ENCODE results near the gene CCDC142. TPM values are rescaled to one million over a fixed set of nuclear protein-coding genes. Genes with fewer than 3 reads are reported as not detected.
A peak's percentile ranks its signal among the peaks of the same experiment; 100 is the strongest.

Gene CCDC142
- total and polyA plus RNA-seq, 2 of the 8 experiments (the other 6 are each of a cell fraction or from before 2014, with no cell fraction given): 6.0 to 10.7 TPM

DNA sequence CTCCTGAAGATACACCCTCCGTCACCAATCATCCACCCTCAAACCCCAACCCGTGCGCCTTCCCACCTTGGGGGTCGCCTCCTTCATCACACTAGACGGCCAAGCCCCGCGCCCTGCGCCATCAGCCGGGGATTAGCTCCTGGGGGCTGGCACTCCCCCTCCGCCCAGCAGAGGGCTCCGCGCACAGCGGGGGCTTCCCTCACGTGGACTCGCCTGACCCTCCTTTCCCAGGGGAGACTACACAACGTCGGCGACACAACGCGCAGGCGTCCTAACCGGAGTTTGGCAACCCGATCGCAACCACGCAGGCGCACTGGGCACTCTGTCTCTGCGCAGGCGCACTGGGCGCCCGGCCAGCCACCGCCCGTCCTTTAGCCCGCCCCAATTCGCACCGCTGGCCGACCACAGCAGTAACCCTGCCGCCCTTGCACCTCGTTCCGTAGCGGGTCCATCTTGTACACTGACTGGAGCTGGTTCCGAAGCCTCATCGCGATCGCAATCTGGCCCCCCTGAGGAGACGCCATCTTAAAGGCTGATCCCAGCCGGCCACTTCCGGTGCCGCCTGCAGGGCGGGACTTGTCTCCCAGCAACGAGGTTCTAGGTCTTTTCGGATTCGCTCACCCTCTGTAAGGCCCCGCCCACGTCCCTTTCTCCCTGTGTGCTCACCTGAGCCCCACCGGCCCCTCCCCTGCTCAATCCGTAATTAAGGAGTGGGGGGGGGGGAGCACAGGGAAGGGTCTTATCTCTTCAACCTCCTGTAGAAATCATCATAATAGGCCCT lies 24.5 kb upstream of the CCDC142 start, which contains the start of gene PCGF1 (continued):
- no peak for TF ChIP-seq NANOG (IDR thresholded peaks at IDR 0.05; ENCODE audit: insufficient read depth, low read depth, low read length, poor library complexity, severe bottlenecking)
- TF ChIP-seq ATF3 (IDR thresholded peaks at IDR 0.05; ENCODE audit: insufficient read depth, low read depth, low read length): peak; percentile 69; the same call in 1 of the 2 replicates
- TF ChIP-seq TAF1 (IDR thresholded peaks at IDR 0.05; ENCODE audit: low read depth, low read length): peak; percentile 71
- TF ChIP-seq JUN (IDR thresholded peaks at IDR 0.05; ENCODE audit: low read depth, low read length): no peak
- TF ChIP-seq GABPA (IDR thresholded peaks at IDR 0.05; ENCODE audit: borderline replicate concordance, insufficient read depth, low read length): peak; percentile 76; the same call in 1 of the 2 replicates
- TF ChIP-seq EGR1 (IDR thresholded peaks at IDR 0.05; ENCODE audit: borderline replicate concordance, low read depth, low read length): no peak
- TF ChIP-seq HDAC6 (IDR thresholded peaks at IDR 0.05; ENCODE audit: low read depth, low read length): no peak
- TF ChIP-seq, protein P1, sequence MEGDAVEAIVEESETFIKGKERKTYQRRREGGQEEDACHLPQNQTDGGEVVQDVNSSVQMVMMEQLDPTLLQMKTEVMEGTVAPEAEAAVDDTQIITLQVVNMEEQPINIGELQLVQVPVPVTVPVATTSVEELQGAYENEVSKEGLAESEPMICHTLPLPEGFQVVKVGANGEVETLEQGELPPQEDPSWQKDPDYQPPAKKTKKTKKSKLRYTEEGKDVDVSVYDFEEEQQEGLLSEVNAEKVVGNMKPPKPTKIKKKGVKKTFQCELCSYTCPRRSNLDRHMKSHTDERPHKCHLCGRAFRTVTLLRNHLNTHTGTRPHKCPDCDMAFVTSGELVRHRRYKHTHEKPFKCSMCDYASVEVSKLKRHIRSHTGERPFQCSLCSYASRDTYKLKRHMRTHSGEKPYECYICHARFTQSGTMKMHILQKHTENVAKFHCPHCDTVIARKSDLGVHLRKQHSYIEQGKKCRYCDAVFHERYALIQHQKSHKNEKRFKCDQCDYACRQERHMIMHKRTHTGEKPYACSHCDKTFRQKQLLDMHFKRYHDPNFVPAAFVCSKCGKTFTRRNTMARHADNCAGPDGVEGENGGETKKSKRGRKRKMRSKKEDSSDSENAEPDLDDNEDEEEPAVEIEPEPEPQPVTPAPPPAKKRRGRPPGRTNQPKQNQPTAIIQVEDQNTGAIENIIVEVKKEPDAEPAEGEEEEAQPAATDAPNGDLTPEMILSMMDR (IDR thresholded peaks at IDR 0.05; ENCODE audit: control extremely low read depth in 1 of 3, insufficient read depth in 1 of 3, low read depth in 1 of 3, low read length in 3 of 3): peak in 2 of 3 experiments; percentile 48 to 63; a peak in 3 of 4 replicates
- TF ChIP-seq, protein P2, sequence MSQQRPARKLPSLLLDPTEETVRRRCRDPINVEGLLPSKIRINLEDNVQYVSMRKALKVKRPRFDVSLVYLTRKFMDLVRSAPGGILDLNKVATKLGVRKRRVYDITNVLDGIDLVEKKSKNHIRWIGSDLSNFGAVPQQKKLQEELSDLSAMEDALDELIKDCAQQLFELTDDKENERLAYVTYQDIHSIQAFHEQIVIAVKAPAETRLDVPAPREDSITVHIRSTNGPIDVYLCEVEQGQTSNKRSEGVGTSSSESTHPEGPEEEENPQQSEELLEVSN (IDR thresholded peaks at IDR 0.05): 0 out of 2 replicates have a peak, but pooled peaks have one; percentile 50
- TF ChIP-seq SP1 (IDR thresholded peaks at IDR 0.05; ENCODE audit: low read depth, low read length): peak; percentile 65; the same call in 1 of the 2 replicates
- no peak for TF ChIP-seq JUND (IDR thresholded peaks at IDR 0.05; ENCODE audit: low read length)
- TF ChIP-seq, protein P3, sequence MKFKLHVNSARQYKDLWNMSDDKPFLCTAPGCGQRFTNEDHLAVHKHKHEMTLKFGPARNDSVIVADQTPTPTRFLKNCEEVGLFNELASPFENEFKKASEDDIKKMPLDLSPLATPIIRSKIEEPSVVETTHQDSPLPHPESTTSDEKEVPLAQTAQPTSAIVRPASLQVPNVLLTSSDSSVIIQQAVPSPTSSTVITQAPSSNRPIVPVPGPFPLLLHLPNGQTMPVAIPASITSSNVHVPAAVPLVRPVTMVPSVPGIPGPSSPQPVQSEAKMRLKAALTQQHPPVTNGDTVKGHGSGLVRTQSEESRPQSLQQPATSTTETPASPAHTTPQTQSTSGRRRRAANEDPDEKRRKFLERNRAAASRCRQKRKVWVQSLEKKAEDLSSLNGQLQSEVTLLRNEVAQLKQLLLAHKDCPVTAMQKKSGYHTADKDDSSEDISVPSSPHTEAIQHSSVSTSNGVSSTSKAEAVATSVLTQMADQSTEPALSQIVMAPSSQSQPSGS (IDR thresholded peaks at IDR 0.05; ENCODE audit: low read length): no peak
- TF ChIP-seq SRF (IDR thresholded peaks at IDR 0.05; ENCODE audit: low read depth, low read length): no peak
- peak; percentile 100 for TF ChIP-seq RBBP5 (IDR thresholded peaks at IDR 0.05; ENCODE audit: borderline replicate concordance, low read depth, low read length)
- TF ChIP-seq, protein P4, sequence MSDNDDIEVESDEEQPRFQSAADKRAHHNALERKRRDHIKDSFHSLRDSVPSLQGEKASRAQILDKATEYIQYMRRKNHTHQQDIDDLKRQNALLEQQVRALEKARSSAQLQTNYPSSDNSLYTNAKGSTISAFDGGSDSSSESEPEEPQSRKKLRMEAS (IDR thresholded peaks at IDR 0.05): peak; percentile 85
- TF ChIP-seq EP300 (IDR thresholded peaks at IDR 0.05; ENCODE audit: borderline replicate concordance in 1 of 2, low read depth in 2 of 2, low read length in 2 of 2): no peak
- peak; percentile 83 for TF ChIP-seq KDM4A (IDR thresholded peaks at IDR 0.05; ENCODE audit: low read depth, low read length, severe bottlenecking)

Data from H1 (cell line).